HL-60 (cell line): ENCODE data around the gene DGLUCY.

Experiments
- CTCF ChIP-seq: IDR thresholded peaks from one replicate; pipeline ENCODE4 v1.5.1; 2011; ENCODE audit warnings: low read length, control low read depth, inconsistent platforms; ENCODE audit not compliant: insufficient read depth
- REST ChIP-seq: IDR thresholded peaks from 2 replicates; pipeline ENCODE4 v1.6.1; 2012; ENCODE audit warnings: low read depth; ENCODE audit not compliant: insufficient replicate concordance

- TF ChIP-seq CTCF: no peak
- TF ChIP-seq REST: no peak
These were observed 120.3 kb downstream of the DGLUCY start for GRCh38 chr14:91233936-91234790.
